HG03064 (cell line): ENCODE data around the gene TRIO.

ENCODE experiments used
- ATAC-seq: cut with Tn5 transposase; IDR thresholded peaks from one replicate; pipeline ENCODE4 v1.9.1; 2021; ENCODE audit warnings: low read depth; ENCODE audit not compliant: unreplicated experiment

The TRIO gene

DNA sequence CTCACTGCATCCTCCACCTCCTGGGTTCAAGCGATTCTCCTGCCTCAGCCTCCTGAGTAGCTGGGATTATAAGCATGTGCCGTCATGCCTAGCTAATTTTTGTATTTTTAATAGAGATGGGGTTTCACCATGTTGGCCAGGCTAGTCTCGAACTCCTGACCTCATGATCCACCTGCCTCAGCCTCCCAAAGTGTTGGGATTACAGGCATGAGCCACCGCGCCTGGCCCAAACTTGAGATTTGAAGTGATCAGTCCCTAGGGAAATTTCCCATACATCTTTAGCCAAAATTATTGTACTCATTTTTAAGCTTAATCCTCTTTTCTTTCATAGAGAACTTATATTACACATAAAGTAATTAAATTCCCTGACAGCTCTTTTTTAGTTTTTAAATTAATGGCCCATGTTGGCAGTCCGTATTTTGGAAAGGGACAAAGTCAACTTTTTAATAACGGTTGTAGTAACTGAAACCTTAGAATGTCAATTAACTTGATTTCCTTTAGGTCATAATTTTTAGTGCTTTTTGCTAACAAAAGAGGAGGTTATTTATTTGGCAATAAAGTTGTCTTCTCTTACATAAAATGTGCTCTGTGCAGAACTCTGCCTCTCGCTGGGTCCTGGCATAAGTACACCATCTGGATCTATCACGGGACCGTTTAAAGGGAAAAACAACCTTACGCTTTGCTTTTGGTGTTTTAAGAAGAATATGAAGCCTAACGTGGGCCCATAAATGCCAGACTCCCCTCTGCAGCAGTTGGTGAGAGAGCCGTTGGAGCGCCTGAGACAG lies 296.1 kb downstream of the TRIO start:
- no peak for ATAC-seq

DNA sequence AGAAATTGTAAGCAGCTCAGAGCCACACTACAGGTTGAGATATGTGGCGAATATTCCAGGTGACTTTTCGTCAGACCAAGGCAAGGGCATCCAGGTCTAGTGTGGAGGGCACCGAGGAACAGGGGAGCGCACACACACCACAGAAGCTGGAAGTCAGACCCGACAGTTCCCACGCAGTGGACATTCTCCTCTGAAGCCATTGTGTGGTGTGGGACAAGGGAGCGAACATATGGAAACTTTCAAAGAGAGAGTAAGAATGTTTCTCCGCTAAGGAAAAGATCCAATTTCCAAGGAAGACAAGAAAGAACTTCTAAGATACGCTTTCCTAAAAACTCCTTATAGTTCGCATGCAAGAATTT lies 297.1 kb downstream of the TRIO start:
- ATAC-seq, result no peak

DNA sequence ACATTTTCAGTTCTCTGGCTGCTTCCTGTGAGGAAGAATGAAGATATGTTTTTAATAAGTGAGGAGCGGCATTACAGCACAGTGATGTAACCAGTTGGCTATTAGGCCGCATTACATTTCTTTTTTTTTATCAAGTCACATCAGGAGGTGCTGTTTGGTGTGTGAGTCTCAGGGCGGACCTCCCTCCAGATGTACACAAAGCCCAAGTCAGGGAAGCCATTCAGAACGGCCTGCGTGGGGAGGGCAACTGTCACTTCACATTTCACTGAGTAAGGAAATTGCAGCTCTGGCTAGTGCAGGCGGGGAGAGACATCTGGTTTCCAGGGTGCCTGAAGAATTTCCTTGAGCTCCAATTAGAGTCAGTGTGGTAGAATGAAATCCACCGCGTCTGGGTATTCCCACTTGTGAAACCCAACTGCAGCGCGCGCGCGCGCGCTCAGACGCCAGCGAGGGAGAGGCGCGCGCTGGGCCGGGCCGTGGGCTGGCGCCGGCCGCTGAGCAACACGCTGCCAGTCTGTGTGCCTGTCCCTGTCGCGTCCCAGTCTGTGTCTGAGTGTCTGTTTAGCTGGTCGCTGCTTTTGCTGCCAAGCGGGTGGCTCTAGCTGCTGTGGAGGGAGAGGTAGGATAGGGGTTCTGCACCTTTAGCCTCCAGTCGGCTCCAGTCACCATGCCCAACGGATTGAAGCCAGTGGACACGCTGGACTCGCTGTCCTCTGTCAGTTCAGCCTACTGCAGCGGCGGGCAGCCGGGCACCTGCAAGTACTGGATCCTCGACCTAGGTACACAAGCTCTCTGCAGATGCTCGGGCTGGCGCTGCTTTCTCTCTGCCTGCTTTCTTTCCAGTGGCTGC lies 297.7 kb downstream of the TRIO start:
- ATAC-seq, result no peak

DNA sequence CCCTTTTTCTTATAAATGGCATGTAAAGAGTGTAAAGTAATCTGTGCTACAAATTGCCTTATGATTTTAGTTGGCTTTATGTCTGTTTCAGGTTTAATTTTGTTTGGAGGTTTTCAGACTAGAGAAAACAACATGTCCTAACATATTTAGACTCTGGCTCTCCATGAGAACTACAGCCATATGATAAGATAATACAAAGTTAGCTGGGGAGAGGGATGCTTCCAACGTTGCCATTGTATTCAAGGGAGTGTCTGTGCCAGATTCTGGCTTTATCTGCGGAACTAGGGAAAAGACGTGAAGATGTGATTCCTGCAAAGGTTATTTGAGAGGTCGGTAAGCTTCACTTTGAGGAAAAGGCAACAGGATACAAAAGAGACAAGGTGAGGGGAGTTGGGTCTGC lies 298.5 kb downstream of the TRIO start:
- ATAC-seq, result no peak

DNA sequence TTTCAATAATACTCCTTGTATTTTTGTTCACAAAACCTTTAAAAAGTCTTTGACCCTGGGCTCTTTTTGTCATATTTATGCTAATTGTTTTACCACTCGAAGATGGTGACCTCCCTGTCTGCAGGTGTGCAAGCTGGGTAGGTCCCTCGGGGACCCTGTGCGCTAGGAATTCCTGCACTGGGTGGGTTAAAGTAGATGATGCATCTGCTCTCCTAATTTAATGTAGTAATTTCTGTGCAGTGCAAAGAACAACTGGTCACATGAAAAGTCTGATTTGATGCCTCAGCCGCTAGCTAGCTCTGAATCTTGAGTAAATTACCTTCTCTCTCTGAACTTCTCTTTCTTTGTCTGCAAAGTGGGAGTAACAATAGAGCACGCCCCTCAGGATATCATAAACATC lies 299.4 kb downstream of the TRIO start:
- ATAC-seq, result no peak

DNA sequence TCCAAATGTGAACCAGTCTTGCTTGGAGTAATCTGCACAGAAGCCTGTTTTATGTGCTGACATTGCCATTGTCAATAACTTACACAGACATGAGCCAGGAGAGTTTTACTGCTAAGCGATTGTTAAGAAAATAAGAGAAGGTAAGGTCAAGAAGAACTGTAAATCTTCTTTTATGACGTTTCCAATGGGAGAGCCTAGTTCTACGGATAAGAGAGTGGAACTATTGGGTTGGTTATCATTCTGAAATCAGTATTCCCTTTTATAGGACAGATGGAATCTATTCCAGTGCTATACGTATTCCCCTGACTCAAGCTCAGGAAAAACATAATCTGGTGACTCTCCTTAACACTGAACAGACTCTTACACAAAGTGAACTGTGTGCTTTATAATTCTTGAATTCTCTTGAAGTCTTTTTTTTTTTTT lies 300.5 kb downstream of the TRIO start:
- no peak for ATAC-seq

DNA sequence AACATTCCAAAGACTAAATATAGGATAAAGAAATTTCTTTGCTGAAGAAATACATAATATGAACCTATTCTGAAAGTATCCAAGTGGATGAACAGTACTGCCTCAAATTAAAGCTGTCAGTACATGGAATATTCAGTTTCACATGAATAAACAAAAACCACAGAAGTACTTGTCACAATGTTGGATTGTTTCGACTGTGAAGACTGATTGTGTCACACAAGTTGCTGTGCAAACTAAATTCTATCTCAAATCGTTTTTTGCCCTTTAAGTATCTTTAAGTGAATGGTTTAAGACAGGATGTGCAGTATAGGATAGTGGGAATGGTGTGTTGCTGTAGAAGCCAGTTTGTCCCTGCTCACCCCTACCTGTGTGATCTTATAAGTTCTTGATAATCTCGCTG lies 301.0 kb downstream of the TRIO start:
- ATAC-seq, result no peak

DNA sequence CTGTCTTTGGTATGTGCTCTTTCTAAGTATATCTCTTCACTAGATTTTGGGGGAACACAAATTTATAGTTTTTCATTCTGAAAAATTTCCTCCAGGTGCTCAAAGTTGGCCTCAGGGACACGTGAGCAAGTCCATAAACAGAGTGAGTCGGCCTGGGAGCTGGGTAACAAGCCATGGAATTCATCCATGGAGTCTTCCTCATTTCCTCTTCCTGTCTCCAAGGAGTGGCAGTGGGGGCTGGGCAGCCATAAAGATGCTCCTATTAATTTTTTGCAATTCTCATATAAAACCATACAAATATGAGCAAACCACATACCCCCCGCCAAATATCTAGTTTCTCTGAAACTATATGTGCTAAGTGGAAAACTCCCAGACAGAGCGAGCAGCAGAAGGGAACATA lies 301.9 kb downstream of the TRIO start:
- no peak for ATAC-seq

DNA sequence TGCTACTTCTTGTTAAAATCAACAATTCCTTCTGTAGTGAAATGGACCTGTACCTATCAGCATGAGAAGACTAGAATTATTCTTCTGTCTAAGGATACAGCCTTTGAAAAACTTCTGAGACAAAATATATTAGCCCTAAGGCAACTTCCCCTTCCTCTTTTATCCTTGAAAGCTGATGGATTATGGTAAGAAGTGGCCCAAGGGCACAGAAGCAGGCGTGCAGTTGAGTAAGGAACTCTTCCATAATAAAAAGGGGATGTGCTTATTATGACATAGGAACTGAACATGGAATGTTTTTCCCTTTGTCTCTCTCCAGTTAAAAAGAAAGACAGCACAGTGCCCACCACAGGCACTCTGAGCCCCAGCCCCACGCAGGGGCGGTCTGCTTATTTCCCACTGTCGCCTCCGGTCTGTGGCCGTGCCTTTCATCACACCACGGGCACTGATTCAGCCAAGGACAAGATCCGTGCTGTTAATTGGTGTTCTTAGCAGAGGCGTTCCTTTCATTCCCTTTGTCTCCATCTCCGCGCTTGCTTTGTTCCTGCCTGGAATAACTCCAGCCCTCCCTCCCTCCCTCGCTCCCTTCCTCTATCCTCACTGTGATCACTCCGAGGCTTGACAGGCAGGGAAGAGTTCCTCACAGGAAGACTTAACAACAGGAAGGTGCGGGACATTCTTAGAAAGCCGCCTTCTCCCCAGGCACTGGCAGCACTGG lies 302.6 kb downstream of the TRIO start:
- ATAC-seq, result no peak

DNA sequence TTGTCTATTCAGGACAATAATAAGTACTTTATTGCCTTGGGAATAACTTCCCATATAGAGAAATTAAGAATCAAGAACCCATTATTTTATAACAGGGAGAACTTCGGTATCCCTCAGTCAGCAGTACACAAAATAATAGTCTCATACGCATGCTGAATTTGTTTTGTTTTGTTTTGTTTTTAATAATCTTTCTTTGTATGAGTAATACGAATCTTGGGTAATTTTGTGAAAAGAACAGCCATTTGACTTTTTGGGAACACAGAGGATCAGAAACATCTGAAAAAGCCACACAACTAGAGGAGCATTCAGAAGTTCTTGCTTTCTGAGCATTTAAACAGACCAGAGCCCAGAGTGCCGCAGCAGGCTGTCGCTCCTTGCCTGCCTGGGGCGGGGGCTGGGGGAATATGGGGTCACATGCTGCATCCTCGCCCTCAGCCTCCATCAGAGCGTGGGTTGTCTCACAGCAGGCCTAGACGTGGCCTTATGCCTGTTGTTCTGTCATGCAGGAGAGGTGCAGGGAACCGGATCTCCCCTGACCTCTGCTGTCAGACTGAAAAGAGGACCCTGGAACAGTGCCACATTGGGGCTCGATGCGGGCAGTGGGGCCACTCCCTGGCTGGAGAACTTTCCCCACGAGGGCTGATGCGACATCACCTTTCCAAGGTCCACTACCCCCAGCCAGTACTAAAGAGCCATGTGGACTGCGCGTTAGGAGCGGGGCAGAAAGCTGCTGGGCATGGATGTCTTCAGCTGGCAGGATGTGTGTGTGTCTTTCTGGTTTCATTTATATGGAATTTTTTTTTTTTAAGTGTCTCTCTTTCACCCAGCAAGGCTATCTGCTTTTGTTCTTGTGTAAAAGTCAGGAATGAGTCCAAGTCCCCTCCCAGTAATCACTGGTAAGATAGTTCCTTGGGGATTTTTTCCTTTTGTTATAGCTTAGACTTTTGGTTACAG lies 305.1 kb downstream of the TRIO start:
- ATAC-seq, result peak; percentile 68

DNA sequence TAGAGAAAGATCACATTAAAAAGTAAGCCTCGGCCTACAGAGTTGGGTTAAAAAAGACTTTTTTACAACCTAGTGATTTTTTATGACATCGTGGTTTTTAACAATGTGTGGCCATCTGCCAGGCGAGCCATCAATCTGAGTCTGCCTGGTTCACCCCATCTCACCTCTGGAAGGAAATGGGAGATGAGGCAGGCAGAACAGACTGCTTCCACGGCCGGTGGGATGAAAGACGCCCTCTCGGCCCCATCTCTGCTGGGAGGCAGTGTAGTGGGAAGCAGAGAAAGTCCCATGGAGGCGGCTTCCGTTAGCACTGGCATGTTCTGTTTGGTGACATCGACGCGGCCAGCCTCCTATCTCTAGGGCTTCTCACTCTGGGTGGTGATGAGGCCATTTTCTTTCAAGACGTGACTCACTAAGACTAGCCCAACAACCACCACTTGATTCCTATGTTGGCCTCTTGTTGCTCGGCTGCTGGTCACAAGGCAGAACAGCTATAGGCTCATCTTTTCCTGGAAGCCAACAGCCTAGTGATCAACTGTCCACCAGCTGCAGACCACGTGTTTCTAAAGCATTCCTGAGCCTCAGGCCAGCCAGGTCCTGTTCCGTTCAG lies 306.0 kb downstream of the TRIO start:
- no peak for ATAC-seq

DNA sequence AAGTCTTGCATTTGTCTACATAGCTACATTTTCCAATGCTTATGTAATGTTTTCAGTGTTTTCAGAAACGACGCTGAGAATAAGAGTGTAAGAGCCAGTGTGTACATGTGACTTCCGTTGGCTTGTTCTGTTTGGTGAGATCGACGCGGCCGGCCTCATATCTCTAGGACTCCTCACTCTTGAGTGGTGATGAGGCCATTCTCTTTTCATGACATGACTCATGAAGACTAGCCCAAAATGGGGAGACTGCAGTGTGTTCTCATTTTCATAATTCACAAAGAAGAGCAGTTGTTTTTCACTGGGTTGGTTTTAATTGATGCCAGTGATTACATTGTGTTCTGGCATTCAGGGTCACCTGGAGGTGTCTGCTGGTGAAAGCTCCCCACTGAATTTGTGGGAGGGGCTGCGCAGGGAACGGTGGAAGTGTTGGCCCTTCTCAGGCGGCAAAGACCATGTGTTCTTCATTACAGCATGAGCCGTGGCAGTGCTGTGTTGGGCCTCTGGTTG lies 306.9 kb downstream of the TRIO start:
- peak; percentile 49 for ATAC-seq

DNA sequence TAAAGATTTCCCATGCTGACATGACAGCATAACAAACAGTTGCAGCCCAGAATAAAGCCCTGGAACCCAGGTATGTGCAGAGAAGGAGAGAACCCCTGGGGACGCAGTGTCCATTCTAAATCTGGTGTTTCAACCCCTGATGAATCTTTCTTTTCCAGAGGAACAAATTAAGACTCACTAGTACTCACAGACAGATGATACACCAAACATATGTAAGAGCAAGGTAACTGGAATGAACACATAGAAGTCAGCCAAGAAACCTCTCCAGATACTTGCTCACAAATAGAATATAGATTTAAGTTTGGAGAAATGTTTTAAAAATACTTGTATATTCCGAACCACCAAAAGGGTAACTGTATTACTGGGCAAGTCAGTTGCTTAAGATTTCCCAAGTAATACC lies 307.6 kb downstream of the TRIO start:
- no peak for ATAC-seq

DNA sequence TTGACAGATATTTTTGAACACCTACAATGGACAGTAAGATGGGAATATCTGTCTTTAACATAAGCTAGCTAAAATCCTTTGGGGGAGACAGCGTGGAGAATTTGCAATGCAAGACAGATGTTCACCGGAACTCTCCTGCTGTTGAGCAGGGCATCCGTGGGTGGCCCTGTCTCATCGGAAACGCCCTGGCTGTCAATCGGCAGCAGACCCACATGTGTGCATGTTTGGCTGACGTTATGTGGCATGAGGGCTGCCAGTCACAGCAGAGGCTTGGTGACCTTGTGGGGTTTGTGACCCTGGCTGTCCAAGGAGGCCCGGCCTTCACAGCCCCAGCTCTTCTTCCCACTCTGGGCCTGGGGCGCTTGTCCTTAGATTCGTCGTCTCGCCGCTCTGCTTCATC lies 308.7 kb downstream of the TRIO start:
- ATAC-seq, result no peak

DNA sequence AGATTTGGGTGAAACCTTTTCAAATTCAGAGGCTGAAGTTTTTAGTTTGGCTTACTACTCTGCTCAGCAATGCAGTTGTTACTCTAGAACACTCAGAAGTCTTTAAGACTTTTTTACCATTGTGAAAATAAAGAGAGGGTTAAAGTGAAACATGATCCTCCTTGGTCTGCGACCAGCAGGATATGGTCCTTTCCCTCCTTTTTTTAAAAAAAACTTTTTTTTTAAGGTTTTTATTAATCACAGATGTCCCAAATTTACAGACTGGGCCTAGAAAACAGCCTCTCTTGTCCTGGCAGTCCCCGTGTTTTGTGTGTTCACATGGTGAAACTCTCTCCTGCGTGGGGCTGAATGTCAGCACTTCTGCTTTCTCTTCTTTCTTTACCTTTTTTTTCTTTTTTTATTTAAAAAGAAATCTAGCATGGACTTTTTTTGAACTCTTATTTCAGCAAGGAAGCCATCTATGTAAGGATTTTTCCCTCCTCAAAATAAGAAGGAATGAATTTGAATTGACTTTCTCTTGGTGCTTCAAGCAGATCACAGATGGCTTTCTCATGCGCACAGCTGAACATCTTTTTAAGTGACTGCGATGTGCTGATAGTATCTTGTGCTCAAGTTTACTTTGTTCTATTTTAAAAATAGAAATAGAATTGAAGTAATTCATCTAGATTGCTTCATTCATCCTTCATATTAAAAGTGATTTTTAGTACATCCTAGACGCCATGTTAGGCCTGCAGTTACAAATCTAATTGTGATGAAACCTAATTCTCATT lies 309.7 kb downstream of the TRIO start:
- no peak for ATAC-seq

DNA sequence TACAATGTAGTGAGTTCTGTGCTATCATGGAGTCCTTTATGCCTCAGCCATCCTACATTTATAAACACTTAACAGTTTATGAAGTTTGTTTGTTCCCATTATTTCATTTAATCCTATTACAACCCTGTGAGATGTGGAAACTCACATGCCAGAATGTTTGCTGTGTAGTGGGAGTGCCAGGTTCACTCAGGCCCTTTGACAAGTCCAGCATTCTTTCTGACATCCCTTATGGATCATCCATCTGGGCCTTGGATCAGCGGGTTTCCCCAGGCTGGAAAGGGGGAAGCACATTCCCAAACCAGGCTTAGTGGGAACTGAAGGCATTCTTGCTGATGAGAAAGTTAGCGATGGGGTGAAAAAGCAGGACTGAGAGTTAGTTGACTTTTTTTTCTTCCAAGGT lies 310.3 kb downstream of the TRIO start:
- no peak for ATAC-seq

DNA sequence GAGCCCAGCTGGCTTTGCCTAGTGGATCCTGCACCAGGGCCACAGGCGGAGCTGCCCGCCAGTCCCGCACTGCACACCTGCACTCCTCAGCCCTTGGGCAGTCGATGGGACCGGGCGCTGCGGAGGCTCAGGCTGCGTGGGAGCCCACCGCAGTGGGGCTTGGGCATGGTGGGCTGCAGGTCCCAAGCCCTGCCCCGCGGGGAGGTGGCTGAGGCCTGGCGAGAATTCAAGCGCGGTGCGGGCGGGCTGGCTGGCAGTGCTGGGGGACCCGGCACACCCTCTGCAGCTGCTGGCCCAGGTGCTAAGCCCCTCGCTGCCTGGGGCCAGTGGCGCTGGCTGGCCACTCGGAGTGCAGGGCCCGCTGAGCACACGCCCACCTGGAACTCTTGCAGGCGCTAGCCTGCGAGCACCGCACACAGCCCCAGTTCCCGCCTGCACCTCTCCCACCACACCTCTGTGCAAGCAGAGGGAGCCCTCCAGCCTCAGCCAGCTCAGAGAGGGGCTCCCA lies 312.7 kb downstream of the TRIO start:
- no peak for ATAC-seq

DNA sequence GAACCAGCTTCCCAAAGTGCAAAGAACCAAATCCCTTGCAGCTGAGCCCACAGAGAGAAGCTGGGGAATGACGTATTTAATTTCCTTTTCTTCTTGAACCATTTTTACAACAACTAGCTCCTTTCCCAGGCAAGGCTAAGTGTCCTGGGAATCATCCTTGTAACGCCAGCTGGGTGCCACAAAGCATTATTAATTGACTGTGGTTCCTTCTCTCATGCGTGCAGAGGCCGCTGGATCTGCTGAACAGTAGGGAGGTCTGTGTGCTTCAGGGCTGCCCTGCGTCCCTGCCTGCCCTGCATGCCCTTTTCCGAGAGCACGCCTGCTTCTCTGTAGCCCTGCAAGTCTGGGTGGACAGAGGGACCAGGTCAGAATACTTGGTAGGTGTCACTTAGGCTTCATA lies 314.3 kb downstream of the TRIO start:
- no peak for ATAC-seq

DNA sequence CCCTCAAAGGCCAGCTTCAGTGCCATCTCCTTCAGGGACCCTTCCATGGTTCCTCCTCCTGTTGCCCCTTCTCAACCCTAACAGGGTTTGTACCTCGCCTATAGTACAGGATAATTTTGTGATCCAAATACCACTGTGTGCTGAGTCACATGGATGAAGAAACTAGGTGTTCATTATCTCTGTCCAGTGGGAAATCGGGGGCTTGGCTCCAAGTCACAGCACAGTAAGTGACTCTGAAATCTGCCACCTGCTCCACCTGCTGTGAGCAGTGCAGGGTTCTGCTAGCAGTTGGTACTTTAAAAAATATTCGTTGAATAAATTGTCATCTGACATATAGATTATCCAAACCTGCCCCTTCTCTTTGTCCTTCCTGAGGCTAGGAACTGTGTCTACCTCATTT lies 315.3 kb downstream of the TRIO start:
- no peak for ATAC-seq
